H9 (cell line): ENCODE measurements around the gene PCBP2. TPM values are rescaled to one million over a fixed set of nuclear protein-coding genes. Genes with fewer than 3 reads are reported as not detected.

Experiments
- DNase-seq: peaks from one replicate; pipeline ENCODE4 v3.0.0-alpha.2; 2017
- H2AFZ ChIP-seq: one replicate; pipeline ENCODE4 v1.6.1; 2013; ENCODE audit warnings: mild to moderate bottlenecking, low read length, control low read depth, moderate library complexity
- H2AK5ac ChIP-seq: 2 replicates; pipeline ENCODE4 v1.6.1; 2013; ENCODE audit warnings: low read length, control low read depth, mixed read lengths; ENCODE audit not compliant: insufficient read length
- H2BK120ac ChIP-seq: one replicate; pipeline ENCODE4 v1.6.1; 2013; ENCODE audit warnings: low read depth, mild to moderate bottlenecking, low read length, control low read depth, inconsistent platforms; ENCODE audit not compliant: poor library complexity, severe bottlenecking
- H2BK12ac ChIP-seq: 2 replicates; pipeline ENCODE4 v1.6.1; 2013; ENCODE audit warnings: low read length, control low read depth, mixed read lengths, low read depth; ENCODE audit not compliant: insufficient read length
- H2BK15ac ChIP-seq: 2 replicates; pipeline ENCODE4 v1.6.1; 2013; ENCODE audit warnings: low read depth, low read length, control low read depth
- H2BK20ac ChIP-seq: one replicate; pipeline ENCODE4 v1.6.1; 2013; ENCODE audit warnings: low read depth, mild to moderate bottlenecking, low read length, control low read depth, inconsistent platforms; ENCODE audit not compliant: poor library complexity, severe bottlenecking
- H2BK5ac ChIP-seq: 2 replicates; pipeline ENCODE4 v1.6.1; 2013; ENCODE audit warnings: low read length, control low read depth, mixed read lengths; ENCODE audit not compliant: insufficient read length
- H3K14ac ChIP-seq: 2 replicates; pipeline ENCODE4 v1.6.1; 2013; ENCODE audit warnings: low read length, control low read depth; ENCODE audit not compliant: insufficient read depth
- H3K18ac ChIP-seq: 2 replicates; pipeline ENCODE4 v1.6.1; 2013; ENCODE audit warnings: low read depth, mild to moderate bottlenecking, mixed read lengths, low read length, control low read depth; ENCODE audit not compliant: insufficient read length
- H3K23ac ChIP-seq: 2 replicates; pipeline ENCODE4 v1.6.1; 2013; ENCODE audit warnings: low read length, control low read depth, mixed read lengths, low read depth; ENCODE audit not compliant: insufficient read length
- H3K23me2 ChIP-seq: 2 replicates; pipeline ENCODE4 v1.6.1; 2013; ENCODE audit warnings: low read depth, mild to moderate bottlenecking, mixed read lengths, low read length, control low read depth; ENCODE audit not compliant: insufficient read length, poor library complexity, severe bottlenecking
- H3K27ac ChIP-seq: 2 replicates; pipeline ENCODE4 v1.5.1; 2013; ENCODE audit warnings: low read length, control low read depth, mixed read lengths, low read depth; ENCODE audit not compliant: insufficient read length
- H3K27me3 ChIP-seq: 2 replicates; pipeline ENCODE4 v1.6.1; 2013; ENCODE audit warnings: low read length, control low read depth, inconsistent platforms; ENCODE audit not compliant: insufficient read depth
- H3K4ac ChIP-seq: 2 replicates; pipeline ENCODE4 v1.6.1; 2013; ENCODE audit warnings: low read depth, mild to moderate bottlenecking, control low read depth, inconsistent platforms, low read length, moderate library complexity
- H3K4me1 ChIP-seq: 2 replicates; pipeline ENCODE4 v1.6.1; 2013; ENCODE audit warnings: low read length, control low read depth, inconsistent platforms; ENCODE audit not compliant: insufficient read depth
- H3K4me2 ChIP-seq: 2 replicates; pipeline ENCODE4 v1.6.1; 2013; ENCODE audit warnings: low read length, control low read depth, mixed read lengths; ENCODE audit not compliant: insufficient read length, insufficient read depth
- H3K56ac ChIP-seq: 2 replicates; pipeline ENCODE4 v1.6.1; 2013; ENCODE audit warnings: low read depth, mild to moderate bottlenecking, mixed read lengths, low read length, control low read depth; ENCODE audit not compliant: insufficient read length
- H3K79me1 ChIP-seq: 2 replicates; pipeline ENCODE4 v1.6.1; 2013; ENCODE audit warnings: low read depth, mild to moderate bottlenecking, moderate library complexity, low read length, control low read depth, inconsistent platforms; ENCODE audit not compliant: insufficient read depth, poor library complexity, severe bottlenecking
- H3K79me2 ChIP-seq: 2 replicates; pipeline ENCODE4 v1.6.1; 2013; ENCODE audit warnings: low read length, control low read depth, inconsistent platforms; ENCODE audit not compliant: insufficient read depth
- H3K9ac ChIP-seq: 2 replicates; pipeline ENCODE4 v1.6.1; 2013; ENCODE audit warnings: low read length, control low read depth, mixed read lengths; ENCODE audit not compliant: insufficient read length; ENCODE audit errors: extremely low read depth
- H3K9me3 ChIP-seq: one replicate; pipeline ENCODE4 v1.6.1; 2013; ENCODE audit warnings: low read depth, low read length, inconsistent platforms; ENCODE audit not compliant: control insufficient read depth
- H3T11ph ChIP-seq: one replicate; pipeline ENCODE4 v1.6.1; 2013; ENCODE audit warnings: mild to moderate bottlenecking, low read length, control low read depth, inconsistent platforms
- H4K20me1 ChIP-seq: one replicate; pipeline ENCODE4 v1.6.1; 2013; ENCODE audit not compliant: control insufficient read depth, insufficient read length, insufficient read depth
- H4K5ac ChIP-seq: 2 replicates; pipeline ENCODE4 v1.6.1; 2013; ENCODE audit warnings: low read depth, mild to moderate bottlenecking, mixed read lengths, low read length, control low read depth; ENCODE audit not compliant: insufficient read length
- H4K8ac ChIP-seq: replicated peaks from 2 replicates; pipeline ENCODE4 v1.6.1; 2013; ENCODE audit warnings: low read length, control low read depth, mixed read lengths, low read depth; ENCODE audit not compliant: insufficient read length
- H4K91ac ChIP-seq: 2 replicates; pipeline ENCODE4 v1.6.1; 2013; ENCODE audit warnings: low read depth, mild to moderate bottlenecking, moderate library complexity, mixed read lengths, low read length, control low read depth; ENCODE audit not compliant: insufficient read length
- H3K27ac Mint-ChIP-seq, 3 experiments: 2 replicates in 2 of 3; 3 replicates in 1 of 3; pipeline ENCODE4 v1.8.0; 2020 to 2021; ENCODE audit warnings: mixed read lengths in 3 of 3, mild to moderate bottlenecking in 1 of 3, moderate library complexity in 1 of 3
- H3K27me3 Mint-ChIP-seq: 2 replicates; pipeline ENCODE4 v1.8.0; 2021; ENCODE audit warnings: low read depth, mild to moderate bottlenecking, moderate library complexity, mixed read lengths
- H3K36me3 Mint-ChIP-seq, 3 experiments: 2 replicates in 2 of 3; 3 replicates in 1 of 3; pipeline ENCODE4 v1.8.0; 2020 to 2021; ENCODE audit warnings: low read depth in 3 of 3, mixed read lengths in 3 of 3; ENCODE audit not compliant: insufficient read depth in 1 of 3
- H3K4me1 Mint-ChIP-seq, 2 experiments: 2 replicates each; pipeline ENCODE4 v1.8.0; 2020; ENCODE audit warnings: mixed read lengths in 2 of 2
- H3K4me3 Mint-ChIP-seq, 2 experiments: 2 replicates in 1 of 2; 3 replicates in 1 of 2; pipeline ENCODE4 v1.8.0; 2020 to 2021; ENCODE audit warnings: mild to moderate bottlenecking in 2 of 2, mixed read lengths in 2 of 2, moderate library complexity in 1 of 2
- H3K9me3 Mint-ChIP-seq, 2 experiments: 2 replicates in 1 of 2; 3 replicates in 1 of 2; pipeline ENCODE4 v1.8.0; 2020; ENCODE audit warnings: mild to moderate bottlenecking in 2 of 2, mixed read lengths in 2 of 2, moderate library complexity in 1 of 2
- WGBS: extraction: QIAGEN DNeasy Blood & Tissue Kit; methylation state at CpG from one replicate; pipeline ENCODE4 v1.1.7; 2013; ENCODE audit warnings: missing lambda C conversion rate, low lambda C conversion rate, mixed read lengths; ENCODE audit not compliant: insufficient read length; ENCODE audit errors: extremely low coverage; 5-methylcytosine and 5-hydroxymethylcytosine counted together
- total RNA-seq: library from RNA; stranded (reverse); gene quantifications from 2 replicates; pipeline ENCODE4 v1.2.1, GENCODE V29; 2021
- TF ChIP-seq, protein P1 (sequence below): fragments of 200-600 bp; sonication (generic); conservative IDR thresholded peaks from 3 replicates; pipeline ENCODE4 v1.8.0; 2021; ENCODE audit warnings: antibody characterized with exemption, mild to moderate bottlenecking

The PCBP2 gene
- total RNA-seq, 1 experiment from 2014 or later, result 1,207 TPM

DNA sequence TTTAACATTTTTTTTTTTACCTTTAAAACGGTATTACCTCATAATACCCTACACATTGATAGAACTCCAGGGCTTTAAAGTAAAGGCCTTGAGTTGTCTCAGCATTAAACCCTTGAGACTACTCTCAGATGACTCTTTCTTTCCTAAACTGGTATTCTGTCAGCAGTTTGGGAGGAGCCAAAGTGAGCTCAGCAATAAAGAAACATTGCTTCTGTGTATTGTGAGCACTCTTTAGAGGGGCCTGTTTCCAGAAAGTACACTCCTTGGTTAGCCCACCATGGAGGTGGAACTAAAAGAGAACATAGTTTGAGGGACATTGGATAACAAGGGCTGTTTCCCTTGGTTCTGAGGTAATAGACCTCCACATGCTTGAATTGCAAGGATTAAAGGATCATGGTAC, 27.0 kb downstream of the PCBP2 start:
- Histone ChIP-seq H2BK15ac (no peak overlapping the region), H3K56ac (no peak overlapping the region), H4K8ac (no peak overlapping the region), H3K9ac (no peak overlapping the region), H2AK5ac (no peak overlapping the region), H3K4me2 (no peak overlapping the region), H3T11ph (no peak overlapping the region), H2BK12ac (no peak overlapping the region), H4K91ac (no peak overlapping the region), H3K18ac (no peak overlapping the region), H3K27me3 (no peaks in the 10 kb centered on the region), H4K20me1 (no peaks in the 10 kb centered on the region), H3K23ac (no peak overlapping the region), H4K5ac (no peak overlapping the region), H2AFZ (no peak overlapping the region), H2BK20ac (no peak overlapping the region), H3K23me2 (no peaks in the 10 kb centered on the region), H3K14ac (no peak overlapping the region), H3K27ac (no peak overlapping the region), H3K79me2 (no peaks in the 10 kb centered on the region), H2BK5ac (no peak overlapping the region), H3K4ac (no peak overlapping the region), H3K4me1 (no peaks in the 10 kb centered on the region), H3K9me3 (no peaks in the 10 kb centered on the region), H2BK120ac (no peak overlapping the region), H3K79me1 (peaks cover 6% of the 10 kb centered on the region)
- no peak overlapping the region for H3K4me3 Mint-ChIP-seq
- WGBS, result 100% methylated on average over 1 of the region's 1 CpG
- DNase-seq, result no peak
- peaks cover 46 to 63% of the 10 kb centered on the region in 2 experiments for H3K4me1 Mint-ChIP-seq
- TF ChIP-seq, protein P1, sequence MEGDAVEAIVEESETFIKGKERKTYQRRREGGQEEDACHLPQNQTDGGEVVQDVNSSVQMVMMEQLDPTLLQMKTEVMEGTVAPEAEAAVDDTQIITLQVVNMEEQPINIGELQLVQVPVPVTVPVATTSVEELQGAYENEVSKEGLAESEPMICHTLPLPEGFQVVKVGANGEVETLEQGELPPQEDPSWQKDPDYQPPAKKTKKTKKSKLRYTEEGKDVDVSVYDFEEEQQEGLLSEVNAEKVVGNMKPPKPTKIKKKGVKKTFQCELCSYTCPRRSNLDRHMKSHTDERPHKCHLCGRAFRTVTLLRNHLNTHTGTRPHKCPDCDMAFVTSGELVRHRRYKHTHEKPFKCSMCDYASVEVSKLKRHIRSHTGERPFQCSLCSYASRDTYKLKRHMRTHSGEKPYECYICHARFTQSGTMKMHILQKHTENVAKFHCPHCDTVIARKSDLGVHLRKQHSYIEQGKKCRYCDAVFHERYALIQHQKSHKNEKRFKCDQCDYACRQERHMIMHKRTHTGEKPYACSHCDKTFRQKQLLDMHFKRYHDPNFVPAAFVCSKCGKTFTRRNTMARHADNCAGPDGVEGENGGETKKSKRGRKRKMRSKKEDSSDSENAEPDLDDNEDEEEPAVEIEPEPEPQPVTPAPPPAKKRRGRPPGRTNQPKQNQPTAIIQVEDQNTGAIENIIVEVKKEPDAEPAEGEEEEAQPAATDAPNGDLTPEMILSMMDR, result no peak
- peak overlapping the region in 1 of 3 experiments; percentile 44; a peak in 2 of 7 replicates for H3K27ac Mint-ChIP-seq
- peaks cover 55 to 89% (median 88%) of the 10 kb centered on the region in 3 experiments for H3K36me3 Mint-ChIP-seq
- no peaks in the 10 kb centered on the region; the same call in 1 of the 2 replicates for H3K27me3 Mint-ChIP-seq
- no peaks in the 10 kb centered on the region for H3K9me3 Mint-ChIP-seq
